Mesodermal cell (in vitro differentiated cells): ENCODE measurements around the gene BANF2.

Experiments
- H3K27ac ChIP-seq: 2 replicates; pipeline ENCODE4 v1.7.0; 2013; ENCODE audit warnings: mild to moderate bottlenecking, low read depth, low read length, moderate library complexity; ENCODE audit not compliant: severe bottlenecking
- H3K36me3 ChIP-seq: 2 replicates; pipeline ENCODE4 v1.7.1; 2013; ENCODE audit warnings: mild to moderate bottlenecking, low read length, moderate library complexity; ENCODE audit not compliant: control insufficient read depth, insufficient read depth
- H3K4me1 ChIP-seq: one replicate; pipeline ENCODE4 v1.7.1; 2013; ENCODE audit warnings: mild to moderate bottlenecking, low read length; ENCODE audit not compliant: insufficient read depth, control insufficient read depth, poor library complexity, severe bottlenecking
- H3K4me3 ChIP-seq: 2 replicates; pipeline ENCODE4 v1.7.0; 2013; ENCODE audit warnings: low read length, control low read depth, mild to moderate bottlenecking; ENCODE audit not compliant: insufficient read depth, poor library complexity, severe bottlenecking; ENCODE audit errors: extremely low read depth
- H3K9me3 ChIP-seq: 2 replicates; pipeline ENCODE4 v1.7.1; 2013; ENCODE audit warnings: mild to moderate bottlenecking, low read length, moderate library complexity; ENCODE audit not compliant: control insufficient read depth
- WGBS, 2 experiments: methylation state at CpG; one replicate each; pipeline ENCODE4 v1.1.5; 2013; ENCODE audit warnings: missing lambda C conversion rate in 2 of 2; ENCODE audit not compliant: insufficient coverage in 2 of 2; 5-methylcytosine and 5-hydroxymethylcytosine counted together

The BANF2 gene

GRCh38 chr20:17722493-17723300, 22.9 kb downstream of the BANF2 start:
- H3K9me3 ChIP-seq: no peaks in the 10 kb centered on the region
- H3K4me3 ChIP-seq: no peak overlapping the region
- WGBS, 2 experiments: 89 to 91% methylated on average over 9 to 12 of the region's 14 CpGs
- no peak overlapping the region for H3K27ac ChIP-seq
- no peaks in the 10 kb centered on the region for H3K4me1 ChIP-seq
- H3K36me3 ChIP-seq: no peaks in the 10 kb centered on the region

- 88 to 94% methylated on average over 4 to 5 of the region's 5 CpGs for WGBS, 2 experiments
- Histone ChIP-seq H3K9me3 (no peaks in the 10 kb centered on the region), H3K36me3 (no peaks in the 10 kb centered on the region), H3K27ac (no peak overlapping the region), H3K4me3 (no peak overlapping the region), H3K4me1 (no peaks in the 10 kb centered on the region)
Measured at GRCh38 chr20:17723301-17723691, 23.5 kb downstream of the BANF2 start.

DNA sequence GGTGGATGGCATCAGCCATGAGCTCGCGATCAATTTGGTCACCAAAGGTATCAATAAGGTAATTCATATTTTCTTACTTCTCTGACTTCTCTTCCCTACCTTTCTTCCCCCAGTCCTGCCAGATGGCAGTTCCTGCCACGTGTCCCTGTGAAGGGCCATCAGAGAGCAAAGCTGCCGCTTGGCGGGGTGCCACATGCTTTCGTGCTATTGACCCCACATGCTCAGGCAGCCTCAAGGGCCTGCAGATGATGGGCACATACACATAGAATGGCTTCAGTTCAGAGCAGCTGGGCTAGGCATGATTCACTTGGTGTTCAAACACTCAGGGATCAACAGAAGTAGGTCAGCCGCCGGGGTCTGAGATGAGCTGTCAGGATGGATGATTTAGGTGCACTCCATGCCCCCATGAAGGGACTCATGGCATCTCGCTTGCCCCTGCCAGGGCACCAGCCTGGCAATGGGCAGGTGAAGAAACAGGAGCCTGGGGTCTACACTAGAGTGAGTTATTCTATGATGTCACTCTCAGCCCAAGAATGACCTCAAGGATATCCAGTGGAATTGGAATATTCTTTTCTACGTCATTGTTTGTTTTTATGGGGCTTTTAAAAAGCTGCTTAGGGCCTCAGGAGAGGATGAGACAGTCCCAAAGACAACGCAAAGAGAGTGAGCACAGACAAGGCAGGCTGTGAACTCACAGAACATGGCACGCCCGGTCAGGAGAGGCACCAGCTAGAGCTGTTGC, 25.5 kb downstream of the BANF2 start:
- H3K9me3 ChIP-seq: no peaks in the 10 kb centered on the region
- no peaks in the 10 kb centered on the region for H3K4me1 ChIP-seq
- no peak overlapping the region for H3K4me3 ChIP-seq
- H3K27ac ChIP-seq: no peak overlapping the region
- H3K36me3 ChIP-seq: no peaks in the 10 kb centered on the region
- WGBS, 2 experiments: 94 to 96% methylated on average over 13 of the region's 13 CpGs

- Histone ChIP-seq H3K9me3 (no peaks in the 10 kb centered on the region), H3K36me3 (no peaks in the 10 kb centered on the region), H3K4me3 (no peak overlapping the region), H3K27ac (no peak overlapping the region), H3K4me1 (no peaks in the 10 kb centered on the region)
- 82 to 100% methylated on average over 3 of the region's 4 CpGs for WGBS, 2 experiments
Measured at GRCh38 chr20:17726902-17727301, 27.1 kb downstream of the BANF2 start.

DNA sequence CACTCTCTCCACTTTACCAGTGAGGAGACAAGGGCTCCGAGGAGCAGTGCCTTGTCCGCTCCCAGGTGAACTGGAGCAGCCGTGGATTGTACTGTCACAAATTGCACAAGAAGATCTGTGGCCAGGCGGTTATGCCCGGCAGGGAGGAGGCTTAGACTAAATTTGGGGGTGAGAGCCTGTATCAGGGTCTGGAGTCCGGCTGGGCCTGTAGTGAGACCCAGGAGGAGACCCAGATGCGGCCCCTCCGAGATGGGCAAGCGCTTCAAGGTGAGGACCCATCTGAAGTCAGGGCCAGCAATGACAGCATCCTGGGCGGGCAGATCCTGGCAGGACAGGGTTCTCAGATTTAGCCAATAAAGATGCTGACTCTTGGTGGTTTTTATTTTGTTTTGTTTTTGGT, 27.6 kb downstream of the BANF2 start:
- Histone ChIP-seq H3K27ac (no peak overlapping the region), H3K4me1 (no peaks in the 10 kb centered on the region), H3K4me3 (no peak overlapping the region), H3K36me3 (no peaks in the 10 kb centered on the region), H3K9me3 (no peaks in the 10 kb centered on the region)
- 94% methylated on average over 10 of the region's 10 CpGs for WGBS, 2 experiments

GRCh38 chr20:17728074-17728473, 28.3 kb downstream of the BANF2 start:
- H3K36me3 ChIP-seq: no peaks in the 10 kb centered on the region
- WGBS, 2 experiments: 89 to 95% methylated on average over 6 to 9 of the region's 12 CpGs

GRCh38 chr20:17730071-17730470, 30.3 kb downstream of the BANF2 start:
- H3K27ac ChIP-seq: no peak overlapping the region
- no peaks in the 10 kb centered on the region for H3K9me3 ChIP-seq
- no peak overlapping the region for H3K4me3 ChIP-seq
- no peaks in the 10 kb centered on the region for H3K36me3 ChIP-seq
- peaks cover 3% of the 10 kb centered on the region for H3K4me1 ChIP-seq
- 88 to 89% methylated on average over 9 of the region's 10 CpGs for WGBS, 2 experiments

More at GRCh38 chr20:17728074-17728473, 28.3 kb downstream of the BANF2 start:
- H3K4me3 ChIP-seq: no peak overlapping the region
- no peaks in the 10 kb centered on the region for H3K9me3 ChIP-seq
- H3K27ac ChIP-seq: no peak overlapping the region
- H3K4me1 ChIP-seq: no peaks in the 10 kb centered on the region

DNA sequence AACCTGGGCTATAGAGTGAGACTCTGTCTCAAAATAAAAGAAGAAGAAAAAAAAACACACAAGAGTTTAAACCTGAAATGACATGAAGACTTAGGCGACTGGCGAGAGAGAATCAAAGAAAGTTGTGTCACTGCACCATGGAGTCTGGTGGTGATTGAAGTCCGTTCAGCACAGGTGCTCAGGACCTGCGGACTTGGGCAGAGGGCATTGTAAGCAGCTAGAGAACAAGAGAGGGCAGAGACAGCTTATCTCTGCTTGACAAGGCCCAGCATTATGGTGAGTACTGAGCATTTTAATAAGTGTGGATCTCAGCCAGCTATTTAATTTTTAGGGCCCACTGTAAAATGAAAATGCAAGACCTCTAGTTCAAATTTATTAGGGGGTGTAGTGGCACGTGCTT, 31.5 kb downstream of the BANF2 start:
- H3K4me3 ChIP-seq: no peak overlapping the region
- 92 to 94% methylated on average over 5 of the region's 5 CpGs for WGBS, 2 experiments
- peaks cover 3% of the 10 kb centered on the region for H3K9me3 ChIP-seq
- H3K36me3 ChIP-seq: no peaks in the 10 kb centered on the region
- H3K4me1 ChIP-seq: peaks cover 11% of the 10 kb centered on the region
- H3K27ac ChIP-seq: no peak overlapping the region

GRCh38 chr20:17732907-17733521, 33.2 kb downstream of the BANF2 start:
- H3K36me3 ChIP-seq: no peaks in the 10 kb centered on the region
- no peak overlapping the region for H3K27ac ChIP-seq
- H3K4me3 ChIP-seq: no peak overlapping the region
- H3K9me3 ChIP-seq: peaks cover 17% of the 10 kb centered on the region
- H3K4me1 ChIP-seq: peaks cover 12% of the 10 kb centered on the region
- 70 to 73% methylated on average over 2 to 3 of the region's 6 CpGs for WGBS, 2 experiments

DNA sequence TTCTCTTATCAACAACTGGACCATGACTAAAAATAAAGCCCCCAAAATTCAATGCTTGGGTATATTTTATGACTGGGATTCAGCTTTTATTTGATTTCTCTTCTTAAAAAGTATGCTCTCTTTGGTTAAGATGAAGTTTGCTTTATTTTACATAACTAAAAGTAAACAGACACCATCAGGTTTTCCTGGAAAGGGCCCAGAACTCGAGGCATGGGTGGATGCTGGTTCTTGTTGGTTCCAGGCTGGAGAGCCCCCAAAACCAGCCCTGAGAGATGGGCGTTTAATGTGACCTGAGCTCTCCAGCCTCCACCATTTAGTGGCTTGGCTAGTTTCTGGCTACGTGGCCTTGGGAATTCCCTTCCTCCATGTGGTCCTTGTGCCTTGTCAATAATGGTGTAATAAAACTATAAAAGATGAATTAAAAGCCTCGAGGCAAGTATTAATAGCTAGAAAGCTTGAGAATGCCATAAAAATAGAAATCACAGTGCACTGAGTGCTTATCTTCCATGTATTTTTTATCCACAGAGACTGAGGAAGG, 34.1 kb downstream of the BANF2 start:
- Histone ChIP-seq H3K9me3 (peaks cover 20% of the 10 kb centered on the region), H3K4me3 (no peak overlapping the region), H3K36me3 (no peaks in the 10 kb centered on the region), H3K4me1 (peaks cover 12% of the 10 kb centered on the region), H3K27ac (no peak overlapping the region)
- 83 to 100% methylated on average over 2 of the region's 4 CpGs for WGBS, 2 experiments
